Thoracic aorta (tissue), 2 donors: ENCODE results near the gene SLC35G3. TPM values are rescaled to one million over a fixed set of nuclear protein-coding genes. Genes with fewer than 3 reads are reported as not detected.

Source experiments
- ATAC-seq: fragments of 150-250 bp; one replicate; pipeline ENCODE4 v1.8.0; 2017; ENCODE audit warnings: low read depth; ENCODE audit not compliant: insufficient number of reproducible peaks, low FRiP score
- DNase-seq: peaks from one replicate; pipeline ENCODE4 v3.0.0-alpha.2; 2020; ENCODE audit warnings: low spot score
- H3K27ac ChIP-seq, 2 donors: fragments of 200-600 bp; sonication (generic); 1 replicate in 1 of 2; 2 replicates in 1 of 2; pipeline ENCODE4 v1.5.1; 2016; ENCODE audit warnings: mild to moderate bottlenecking in 2 of 2, moderate library complexity in 2 of 2
- H3K27me3 ChIP-seq: fragments of 200-600 bp; sonication (generic); replicated peaks from 2 replicates; pipeline ENCODE4 v1.6.0; 2016; ENCODE audit warnings: mild to moderate bottlenecking; ENCODE audit not compliant: insufficient read depth
- H3K36me3 ChIP-seq: fragments of 200-600 bp; sonication (generic); one replicate; pipeline ENCODE4 v1.5.1; 2016
- H3K4me1 ChIP-seq, 2 donors: fragments of 200-600 bp; sonication (generic); 1 replicate in 1 of 2; 2 replicates in 1 of 2; pipeline versions ENCODE4 v1.5.1 to v1.6.0; 2016; ENCODE audit warnings: low read depth in 2 of 2, mild to moderate bottlenecking in 1 of 2; ENCODE audit not compliant: control insufficient read depth in 1 of 2
- H3K4me3 ChIP-seq: fragments of 200-600 bp; sonication (generic); 2 replicates; pipeline ENCODE4 v1.5.1; 2016; ENCODE audit warnings: mild to moderate bottlenecking
- H3K9me3 ChIP-seq: fragments of 200-600 bp; sonication (generic); 2 replicates; pipeline ENCODE4 v1.5.1; 2016
- total RNA-seq, 2 donors: library from RNA; depleted of rRNA; stranded (reverse); fragments of >200 nt; gene quantifications; one replicate each; pipeline versions ENCODE4 v1.1.0 to v1.2.3, GENCODE V29; 2016
- TF ChIP-seq, protein P1 (sequence below): fragments of 200-600 bp; sonication (generic); IDR thresholded peaks from one replicate; pipeline ENCODE4 v1.5.1; 2019; ENCODE audit warnings: antibody characterized with exemption

The SLC35G3 gene
- total RNA-seq, 2 donors from 2014 or later = not detected

- H3K4me1 ChIP-seq = no peaks in the 10 kb centered on the region
These were observed 24.7 kb upstream of the SLC35G3 start for GRCh38 chr17:35218915-35219314.

DNA sequence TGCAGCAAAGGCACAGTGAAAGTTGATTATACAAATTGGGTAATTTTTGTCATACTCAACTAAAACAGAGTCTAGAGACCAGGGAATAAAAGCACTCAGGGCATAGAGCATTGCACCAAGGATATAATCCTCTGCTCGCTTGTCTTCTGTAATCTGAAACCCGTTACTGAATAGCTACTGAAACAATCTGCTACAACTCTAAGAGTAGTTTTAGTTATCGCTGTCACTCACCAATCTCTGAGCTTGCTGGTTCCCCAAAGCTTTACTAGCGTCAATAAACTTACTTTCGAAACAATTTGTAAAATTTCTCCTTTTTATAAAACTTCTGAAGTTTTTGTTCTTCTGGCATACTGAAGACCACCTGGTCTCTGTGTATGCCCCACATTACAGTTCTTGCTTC, 22.9 kb upstream of the SLC35G3 start:
- no peak overlapping the region for H3K4me3 ChIP-seq
- H3K27ac ChIP-seq = no peak overlapping the region
- H3K4me1 ChIP-seq = no peaks in the 10 kb centered on the region
- TF ChIP-seq, protein P1, sequence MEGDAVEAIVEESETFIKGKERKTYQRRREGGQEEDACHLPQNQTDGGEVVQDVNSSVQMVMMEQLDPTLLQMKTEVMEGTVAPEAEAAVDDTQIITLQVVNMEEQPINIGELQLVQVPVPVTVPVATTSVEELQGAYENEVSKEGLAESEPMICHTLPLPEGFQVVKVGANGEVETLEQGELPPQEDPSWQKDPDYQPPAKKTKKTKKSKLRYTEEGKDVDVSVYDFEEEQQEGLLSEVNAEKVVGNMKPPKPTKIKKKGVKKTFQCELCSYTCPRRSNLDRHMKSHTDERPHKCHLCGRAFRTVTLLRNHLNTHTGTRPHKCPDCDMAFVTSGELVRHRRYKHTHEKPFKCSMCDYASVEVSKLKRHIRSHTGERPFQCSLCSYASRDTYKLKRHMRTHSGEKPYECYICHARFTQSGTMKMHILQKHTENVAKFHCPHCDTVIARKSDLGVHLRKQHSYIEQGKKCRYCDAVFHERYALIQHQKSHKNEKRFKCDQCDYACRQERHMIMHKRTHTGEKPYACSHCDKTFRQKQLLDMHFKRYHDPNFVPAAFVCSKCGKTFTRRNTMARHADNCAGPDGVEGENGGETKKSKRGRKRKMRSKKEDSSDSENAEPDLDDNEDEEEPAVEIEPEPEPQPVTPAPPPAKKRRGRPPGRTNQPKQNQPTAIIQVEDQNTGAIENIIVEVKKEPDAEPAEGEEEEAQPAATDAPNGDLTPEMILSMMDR = no peak
- no peaks in the 10 kb centered on the region for H3K9me3 ChIP-seq
- no peaks in the 10 kb centered on the region for H3K27me3 ChIP-seq
- no peaks in the 10 kb centered on the region for H3K36me3 ChIP-seq
- DNase-seq = no peak
- ATAC-seq = no peak

More at GRCh38 chr17:35218915-35219314, 24.7 kb upstream of the SLC35G3 start:
- Histone ChIP-seq H3K27me3 (no peaks in the 10 kb centered on the region), H3K9me3 (no peaks in the 10 kb centered on the region), H3K27ac (no peak overlapping the region), H3K36me3 (no peaks in the 10 kb centered on the region), H3K4me3 (no peak overlapping the region)
- DNase-seq (no peak), ATAC-seq (no peak)
- TF ChIP-seq, protein P1 = no peak

GRCh38 chr17:35214631-35215273, 20.6 kb upstream of the SLC35G3 start:
- TF ChIP-seq, protein P1 = no peak
- no peaks in the 10 kb centered on the region for H3K36me3 ChIP-seq
- H3K9me3 ChIP-seq = no peaks in the 10 kb centered on the region
- H3K4me1 ChIP-seq = no peaks in the 10 kb centered on the region
- no peak overlapping the region for H3K27ac ChIP-seq
- H3K4me3 ChIP-seq = no peak overlapping the region
- no peaks in the 10 kb centered on the region for H3K27me3 ChIP-seq
- DNase-seq (no peak), ATAC-seq (no peak)

- no peak overlapping the region for H3K27ac ChIP-seq
- no peak for DNase-seq
- ATAC-seq = no peak
- H3K36me3 ChIP-seq = no peaks in the 10 kb centered on the region
- no peaks in the 10 kb centered on the region for H3K9me3 ChIP-seq
- no peaks in the 10 kb centered on the region for H3K27me3 ChIP-seq
- H3K4me1 ChIP-seq = no peaks in the 10 kb centered on the region
- H3K4me3 ChIP-seq = no peak overlapping the region
- TF ChIP-seq, protein P1 = no peak
These were observed 20.0 kb upstream of the SLC35G3 start for GRCh38 chr17:35214192-35214591.

DNA sequence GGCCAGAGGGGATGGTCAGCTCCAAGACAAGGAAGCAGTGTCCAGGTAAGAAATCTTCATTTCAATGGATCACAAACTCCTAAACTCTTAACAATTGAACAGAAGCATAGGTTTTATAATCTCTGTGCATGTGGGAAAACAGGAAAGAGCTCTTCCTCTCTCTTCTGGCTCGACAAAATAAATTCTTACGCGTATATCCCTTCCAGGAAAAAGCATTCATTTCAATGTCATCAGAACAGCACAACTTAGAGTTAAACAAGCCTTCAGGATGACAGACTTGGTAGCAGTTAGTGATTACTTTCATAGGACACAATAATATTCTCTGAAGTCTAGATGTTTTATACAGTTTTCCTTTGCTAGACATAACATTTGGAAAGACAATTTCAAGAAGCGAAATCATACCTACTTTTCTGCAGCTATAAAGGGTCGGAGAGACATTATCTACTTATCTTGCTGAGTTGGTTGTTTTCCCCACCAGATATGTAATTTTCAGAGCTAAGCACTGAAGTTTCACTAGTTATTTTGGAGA, 19.3 kb upstream of the SLC35G3 start:
- ATAC-seq (no peak), DNase-seq (no peak)
- no peaks in the 10 kb centered on the region for H3K27me3 ChIP-seq
- no peaks in the 10 kb centered on the region for H3K4me1 ChIP-seq
- H3K9me3 ChIP-seq = no peaks in the 10 kb centered on the region
- no peak overlapping the region for H3K27ac ChIP-seq
- H3K4me3 ChIP-seq = no peak overlapping the region
- TF ChIP-seq, protein P1 = no peak
- H3K36me3 ChIP-seq = no peaks in the 10 kb centered on the region
